Measurements from ENCODE around the gene TUBA4B. TPM values are rescaled to one million over a fixed set of nuclear protein-coding genes. Genes with fewer than 3 reads are reported as not detected.

Gene TUBA4B
- total RNA-seq = not detected
- polyA plus RNA-seq = under 1 TPM in 1 of 2 donors, not detected in 1; 0.28 TPM
- long read RNA-seq, donor 1 = 0 reads
- long read RNA-seq, donor 2 = 0 reads

- peak; percentile 47 for ATAC-seq (ENCODE audit: low FRiP score)
- WGBS, 2 donors = 10 to 11% methylated on average over 46 to 49 of the region's 49 CpGs
- H3K4me1 ChIP-seq (ENCODE audit: control insufficient read depth in 1 of 2, insufficient read depth in 2 of 2, low read length in 2 of 2) = no peaks in the 10 kb centered on the region
Measured at GRCh38 chr2:219252900-219253752, at the start of gene TUBA4B. Gene TUBA4B, plus strand, starts transcription at chr2:219253243. Its CDS starts 165 bp downstream, at chr2:219253408.

DNA sequence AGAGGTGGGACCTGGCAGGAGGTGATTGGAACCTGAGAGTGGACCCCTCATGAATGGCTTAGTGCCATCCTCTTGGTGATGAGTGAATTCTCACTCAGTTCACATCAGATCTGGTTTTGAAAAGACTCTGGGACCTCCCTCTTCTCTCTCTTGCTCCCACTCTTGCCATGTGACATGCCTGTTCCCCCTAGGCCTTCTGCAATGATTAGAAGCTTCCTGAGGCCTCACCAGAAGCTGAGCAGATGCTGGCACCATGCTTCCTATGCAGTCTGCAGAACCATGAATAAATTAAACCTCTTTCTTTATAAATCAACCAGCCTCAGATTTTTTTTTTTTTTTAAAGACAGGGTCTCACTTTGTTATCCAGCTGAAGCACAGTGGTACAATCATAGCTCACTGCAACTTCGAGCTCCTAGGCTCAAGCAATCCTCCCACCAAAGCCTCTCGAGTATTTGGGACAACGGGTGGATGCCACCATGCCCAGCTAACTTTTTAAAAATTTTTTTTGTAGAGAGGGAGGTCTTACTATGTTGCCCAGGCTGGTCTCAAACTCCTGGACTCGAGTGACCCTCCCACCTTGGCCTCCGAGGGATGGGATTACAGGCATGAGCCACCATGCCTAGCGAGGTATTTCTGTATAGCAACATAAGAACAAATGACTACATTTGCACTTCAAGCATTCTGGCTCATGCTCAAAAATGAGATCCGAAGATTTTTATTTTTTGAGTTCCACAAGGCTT lies 48.4 kb upstream of the TUBA4B start:
- WGBS, 2 donors = 74 to 76% methylated on average over 7 of the region's 7 CpGs
- intact Hi-C loops (cut with DNase I) = no loop called here
- Histone ChIP-seq H3K27me3 (ENCODE audit: control insufficient read depth in 1 of 2, insufficient read depth in 2 of 2, low read length in 1 of 2) (no peaks in the 10 kb centered on the region), H3K4me3 (ENCODE audit: low read length in 2 of 2) (no peak overlapping the region), H3K36me3 (ENCODE audit: control insufficient read depth in 1 of 2, insufficient read depth in 2 of 2, low read length in 1 of 2) (peaks cover 0 to 4% of the 10 kb centered on the region in 2 donors), H3K4me1 (ENCODE audit: control insufficient read depth in 1 of 2, insufficient read depth in 2 of 2, low read length in 2 of 2) (no peaks in the 10 kb centered on the region), H3K9me3 (ENCODE audit: control insufficient read depth, low read length) (no peaks in the 10 kb centered on the region), H3K27ac (ENCODE audit: low read depth in 1 of 2, low read length in 2 of 2) (no peak overlapping the region)
- no peak for ATAC-seq (ENCODE audit: low FRiP score)
- no peak for DNase-seq

More at GRCh38 chr2:219252900-219253752, at the start of gene TUBA4B:
- Histone ChIP-seq H3K27me3 (ENCODE audit: control insufficient read depth in 1 of 2, insufficient read depth in 2 of 2, low read length in 1 of 2) (no peaks in the 10 kb centered on the region), H3K4me3 (ENCODE audit: low read length in 2 of 2) (peak within 1 kb of the TSS; percentile 75 to 76), H3K27ac (ENCODE audit: low read depth in 1 of 2, low read length in 2 of 2) (peak within 1 kb of the TSS; percentile 8 to 76), H3K9me3 (ENCODE audit: control insufficient read depth, low read length) (no peaks in the 10 kb centered on the region), H3K36me3 (ENCODE audit: control insufficient read depth in 1 of 2, insufficient read depth in 2 of 2, low read length in 1 of 2) (no peaks in the 10 kb centered on the region)
- intact Hi-C loops (cut with DNase I) = loop anchor here in 1 of 2 donors (2.0 kb wide), 3 partner anchors 26 to 42 kb away; partner anchors contain the start of genes ABCB6 and DNAJB2
- DNase-seq = peak; percentile 64 to 86

DNA sequence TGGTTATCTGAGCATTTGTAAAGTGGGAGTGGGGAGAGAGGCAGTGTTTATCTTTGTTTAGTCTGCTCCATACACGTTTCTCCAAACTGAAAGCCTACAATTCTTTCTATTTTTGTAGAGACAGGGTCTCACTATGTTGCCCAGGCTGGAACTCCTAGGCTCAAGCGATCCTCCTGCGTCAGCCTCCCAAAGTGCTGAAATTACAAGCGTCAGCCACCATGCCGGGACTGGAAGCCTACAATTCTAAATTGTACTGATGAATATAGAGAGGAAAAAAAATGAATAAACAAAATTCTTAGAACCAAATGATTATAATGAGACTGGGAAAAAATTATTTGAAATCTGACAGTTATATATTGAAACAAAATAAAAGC lies 47.9 kb upstream of the TUBA4B start:
- H3K9me3 ChIP-seq (ENCODE audit: control insufficient read depth, low read length) = no peaks in the 10 kb centered on the region
- ATAC-seq (ENCODE audit: low FRiP score) = no peak
- intact Hi-C loops (cut with DNase I) = no loop called here
- 76 to 81% methylated on average over 5 of the region's 5 CpGs for WGBS, 2 donors
- no peaks in the 10 kb centered on the region for H3K4me1 ChIP-seq (ENCODE audit: control insufficient read depth in 1 of 2, insufficient read depth in 2 of 2, low read length in 2 of 2)
- no peaks in the 10 kb centered on the region for H3K27me3 ChIP-seq (ENCODE audit: control insufficient read depth in 1 of 2, insufficient read depth in 2 of 2, low read length in 1 of 2)
- H3K36me3 ChIP-seq (ENCODE audit: control insufficient read depth in 1 of 2, insufficient read depth in 2 of 2, low read length in 1 of 2) = peaks cover 0 to 4% of the 10 kb centered on the region in 2 donors
- no peak overlapping the region for H3K27ac ChIP-seq (ENCODE audit: low read depth in 1 of 2, low read length in 2 of 2)
- DNase-seq = no peak
- no peak overlapping the region for H3K4me3 ChIP-seq (ENCODE audit: low read length in 2 of 2)

GRCh38 chr2:219205981-219206327 lies 47.1 kb upstream of the TUBA4B start:
- intact Hi-C loops (cut with DNase I) = loop anchor here in 1 of 2 donors (1.0 kb wide), 1 partner anchor 28 kb away; the partner anchor contains the start of gene RETREG2
- peaks cover 0 to 6% of the 10 kb centered on the region in 2 donors for H3K36me3 ChIP-seq (ENCODE audit: control insufficient read depth in 1 of 2, insufficient read depth in 2 of 2, low read length in 1 of 2)
- DNase-seq = no peak
- 16% methylated on average over 7 of the region's 7 CpGs for WGBS, 2 donors
- no peaks in the 10 kb centered on the region for H3K9me3 ChIP-seq (ENCODE audit: control insufficient read depth, low read length)
- H3K4me1 ChIP-seq (ENCODE audit: control insufficient read depth in 1 of 2, insufficient read depth in 2 of 2, low read length in 2 of 2) = no peaks in the 10 kb centered on the region
- peak overlapping the region; percentile 3 to 58 for H3K27ac ChIP-seq (ENCODE audit: low read depth in 1 of 2, low read length in 2 of 2)
- peak overlapping the region; percentile 12 to 55 for H3K4me3 ChIP-seq (ENCODE audit: low read length in 2 of 2)
- no peaks in the 10 kb centered on the region for H3K27me3 ChIP-seq (ENCODE audit: control insufficient read depth in 1 of 2, insufficient read depth in 2 of 2, low read length in 1 of 2)
- peak; percentile 6 for ATAC-seq (ENCODE audit: low FRiP score)

- DNase-seq = peak; percentile 97 to 98
- 1% methylated on average over 46 to 76 of the region's 76 CpGs for WGBS, 2 donors
- Histone ChIP-seq H3K27ac (ENCODE audit: low read depth in 1 of 2, low read length in 2 of 2) (peak within 1 kb of the TSS; percentile 58 to 61), H3K4me1 (ENCODE audit: control insufficient read depth in 1 of 2, insufficient read depth in 2 of 2, low read length in 2 of 2) (no peaks in the 10 kb centered on the region), H3K4me3 (ENCODE audit: low read length in 2 of 2) (peak within 1 kb of the TSS; percentile 31 to 55), H3K27me3 (ENCODE audit: control insufficient read depth in 1 of 2, insufficient read depth in 2 of 2, low read length in 1 of 2) (no peaks in the 10 kb centered on the region), H3K36me3 (ENCODE audit: control insufficient read depth in 1 of 2, insufficient read depth in 2 of 2, low read length in 1 of 2) (peaks cover 0 to 6% of the 10 kb centered on the region in 2 donors), H3K9me3 (ENCODE audit: control insufficient read depth, low read length) (no peaks in the 10 kb centered on the region)
- peak; percentile 97 for ATAC-seq (ENCODE audit: low FRiP score)
- intact Hi-C loops (cut with DNase I) = loop anchor here in 1 of 2 donors (1.0 kb wide), 1 partner anchor 28 kb away; the partner anchor contains the start of gene RETREG2
Measured at GRCh38 chr2:219206328-219207133, 46.5 kb upstream of the TUBA4B start, which contains the start of gene ZFAND2B. Gene ZFAND2B, plus strand, starts transcription at chr2:219206782. Its CDS starts 206 bp downstream, at chr2:219206988.

- Histone ChIP-seq H3K4me3 (ENCODE audit: low read length in 2 of 2) (peak overlapping the region; percentile 31 to 55), H3K9me3 (ENCODE audit: control insufficient read depth, low read length) (no peaks in the 10 kb centered on the region), H3K36me3 (ENCODE audit: control insufficient read depth in 1 of 2, insufficient read depth in 2 of 2, low read length in 1 of 2) (peaks cover 0 to 6% of the 10 kb centered on the region in 2 donors), H3K27me3 (ENCODE audit: control insufficient read depth in 1 of 2, insufficient read depth in 2 of 2, low read length in 1 of 2) (no peaks in the 10 kb centered on the region), H3K27ac (ENCODE audit: low read depth in 1 of 2, low read length in 2 of 2) (peak overlapping the region in 1 of 2 donors; percentile 58), H3K4me1 (ENCODE audit: control insufficient read depth in 1 of 2, insufficient read depth in 2 of 2, low read length in 2 of 2) (no peaks in the 10 kb centered on the region)
- DNase-seq = no peak
- intact Hi-C loops (cut with DNase I) = no loop called here
- WGBS, 2 donors = 3 to 4% methylated on average over 18 to 22 of the region's 22 CpGs
- ATAC-seq (ENCODE audit: low FRiP score) = no peak
Measured at GRCh38 chr2:219207134-219207883, 45.7 kb upstream of the TUBA4B start.

GRCh38 chr2:219207884-219208740 lies 44.9 kb upstream of the TUBA4B start:
- Histone ChIP-seq H3K9me3 (ENCODE audit: control insufficient read depth, low read length) (no peaks in the 10 kb centered on the region), H3K4me1 (ENCODE audit: control insufficient read depth in 1 of 2, insufficient read depth in 2 of 2, low read length in 2 of 2) (no peaks in the 10 kb centered on the region), H3K27ac (ENCODE audit: low read depth in 1 of 2, low read length in 2 of 2) (no peak overlapping the region), H3K4me3 (ENCODE audit: low read length in 2 of 2) (no peak overlapping the region), H3K27me3 (ENCODE audit: control insufficient read depth in 1 of 2, insufficient read depth in 2 of 2, low read length in 1 of 2) (no peaks in the 10 kb centered on the region), H3K36me3 (ENCODE audit: control insufficient read depth in 1 of 2, insufficient read depth in 2 of 2, low read length in 1 of 2) (peaks cover 0 to 6% of the 10 kb centered on the region in 2 donors)
- DNase-seq (no peak), ATAC-seq (ENCODE audit: low FRiP score) (no peak)
- WGBS, 2 donors = 63 to 65% methylated on average over 17 of the region's 17 CpGs
- intact Hi-C loops (cut with DNase I) = no loop called here

All from aorta (tissue), 5 donors.